Caco-2 (cell line): ENCODE measurements around the gene CDCP2. TPM values are rescaled to one million over a fixed set of nuclear protein-coding genes. Genes with fewer than 3 reads are reported as not detected.

Experiments
- BruUV-seq: library from RNA; stranded (reverse); fragments of 400-500 nt; replicated peaks from 2 replicates; lab custom pipeline; 2021; lab: Mats Ljungman, UMichigan
- CTCF ChIA-PET: fragments of 300-600 bp; sonication (Branson Sonifier 250); formaldehyde crosslinking; loops from one replicate; lab custom pipeline; 2022; ENCODE audit warnings: antibody characterized with exemption; lab: Charles Lee
- POLR2A ChIA-PET: fragments of 300-600 bp; sonication (Branson Sonifier 250); formaldehyde crosslinking; loops from one replicate; lab custom pipeline; 2022; ENCODE audit warnings: antibody characterized with exemption; lab: Charles Lee
- DNase-seq, 2 experiments: peaks; one replicate each; pipeline versions ENCODE4 v3.0.0 to v3.0.0-alpha.2; 2020 to 2022
- H3K27me3 ChIP-seq: replicated peaks from 2 replicates; pipeline ENCODE4 v1.6.0; 2011; ENCODE audit warnings: low read length; ENCODE audit not compliant: control insufficient read depth, insufficient read depth
- H3K36me3 ChIP-seq: 2 replicates; pipeline ENCODE4 v1.5.1; 2011; ENCODE audit warnings: low read length; ENCODE audit not compliant: control insufficient read depth, insufficient read depth
- H3K4me1 ChIP-seq: fragments of 250-450 bp; sonication (Bioruptor Pico); 2 replicates; pipeline ENCODE4 v1.5.1; 2020; ENCODE audit warnings: mild to moderate bottlenecking
- H3K4me3 ChIP-seq: 2 replicates; pipeline ENCODE4 v1.5.1; 2011; ENCODE audit warnings: low read depth, mild to moderate bottlenecking, control low read depth, low read length
- H3K9me3 ChIP-seq: fragments of 250-450 bp; sonication (Bioruptor Pico); 2 replicates; pipeline ENCODE4 v1.5.1; 2020; ENCODE audit warnings: mild to moderate bottlenecking, moderate library complexity
- H3K27ac Mint-ChIP-seq: one replicate; pipeline ENCODE4 v1.8.0; 2022; ENCODE audit warnings: mixed read lengths; ENCODE audit not compliant: unreplicated experiment
- H3K27me3 Mint-ChIP-seq: one replicate; pipeline ENCODE4 v1.8.0; 2022; ENCODE audit warnings: mixed read lengths; ENCODE audit not compliant: insufficient read depth, unreplicated experiment
- H3K36me3 Mint-ChIP-seq: one replicate; pipeline ENCODE4 v1.8.0; 2022; ENCODE audit warnings: mild to moderate bottlenecking, mixed read lengths; ENCODE audit not compliant: insufficient read depth, unreplicated experiment
- H3K4me1 Mint-ChIP-seq: one replicate; pipeline ENCODE4 v1.8.0; 2022; ENCODE audit warnings: low read depth, mixed read lengths; ENCODE audit not compliant: unreplicated experiment
- H3K4me3 Mint-ChIP-seq: one replicate; pipeline ENCODE4 v1.8.0; 2022; ENCODE audit warnings: mild to moderate bottlenecking, moderate library complexity, mixed read lengths; ENCODE audit not compliant: unreplicated experiment
- H3K9me3 Mint-ChIP-seq: one replicate; pipeline ENCODE4 v1.8.0; 2022; ENCODE audit warnings: mixed read lengths; ENCODE audit not compliant: unreplicated experiment
- CTCF ChIP-seq, 2 experiments: fragments of 200-600 bp in 1 of 2; IDR thresholded peaks; 1 replicate in 1 of 2; 2 replicates in 1 of 2; pipeline versions ENCODE4 v1.5.1 to v1.8.0; 2011 to 2022; ENCODE audit warnings: antibody characterized with exemption in 1 of 2, control low read depth in 1 of 2, inconsistent platforms in 1 of 2, low read depth in 1 of 2, low read length in 1 of 2, mild to moderate bottlenecking in 1 of 2, moderate library complexity in 1 of 2; ENCODE audit not compliant: insufficient read depth in 1 of 2, severe bottlenecking in 1 of 2, unreplicated experiment in 1 of 2
- intact Hi-C: fragments of 100-400 bp; cut with micrococcal nuclease; formaldehyde crosslinking; loops from one replicate; pipeline ENCODE4 v1.10.0; 2022; ENCODE audit not compliant: unreplicated experiment
- total RNA-seq: library from RNA; stranded (reverse); gene quantifications from 2 replicates; pipeline ENCODE4 v1.2.3, GENCODE V29; 2022

Gene CDCP2
- total RNA-seq, 1 experiment from 2014 or later: not detected

- no peaks in the 10 kb centered on the region for H3K36me3 Mint-ChIP-seq
- POLR2A ChIA-PET: no interaction called here
These were observed 3.1 kb downstream of the CDCP2 start for GRCh38 chr1:54149734-54150133.

GRCh38 chr1:54144366-54144765 is 8.4 kb downstream of the CDCP2 start:
- no peaks in the 10 kb centered on the region for H3K9me3 Mint-ChIP-seq
- no TSS peak for BruUV-seq
- no peaks in the 10 kb centered on the region for H3K4me1 Mint-ChIP-seq
- intact Hi-C loops: no loop called here
- Histone ChIP-seq H3K27me3 (no peaks in the 10 kb centered on the region), H3K4me3 (no peak overlapping the region), H3K36me3 (no peaks in the 10 kb centered on the region), H3K9me3 (no peaks in the 10 kb centered on the region), H3K4me1 (no peaks in the 10 kb centered on the region)
- H3K4me3 Mint-ChIP-seq: no peak overlapping the region
- no peaks in the 10 kb centered on the region for H3K27me3 Mint-ChIP-seq
- ChIA-PET CTCF (no interaction called here), POLR2A (no interaction called here)
- no peak for DNase-seq
- H3K36me3 Mint-ChIP-seq: no peaks in the 10 kb centered on the region
- H3K27ac Mint-ChIP-seq: no peak overlapping the region
- no peak for TF ChIP-seq CTCF (IDR thresholded peaks at IDR 0.05; ENCODE audit: insufficient read depth in 1 of 2, low read depth in 1 of 2, low read length in 1 of 2, severe bottlenecking in 1 of 2, unreplicated experiment in 1 of 2)

More at GRCh38 chr1:54149734-54150133, 3.1 kb downstream of the CDCP2 start:
- no peak overlapping the region for H3K27ac Mint-ChIP-seq
- Histone ChIP-seq H3K36me3 (no peaks in the 10 kb centered on the region), H3K9me3 (no peaks in the 10 kb centered on the region), H3K4me3 (no peak overlapping the region), H3K4me1 (peaks cover 6% of the 10 kb centered on the region; the same call in 1 of the 2 replicates), H3K27me3 (no peaks in the 10 kb centered on the region)
- H3K4me1 Mint-ChIP-seq: peaks cover 8% of the 10 kb centered on the region
- H3K27me3 Mint-ChIP-seq: no peaks in the 10 kb centered on the region
- TF ChIP-seq CTCF (IDR thresholded peaks at IDR 0.05; ENCODE audit: insufficient read depth in 1 of 2, low read depth in 1 of 2, low read length in 1 of 2, severe bottlenecking in 1 of 2, unreplicated experiment in 1 of 2): no peak
- H3K9me3 Mint-ChIP-seq: no peaks in the 10 kb centered on the region
- no peak overlapping the region for H3K4me3 Mint-ChIP-seq
- intact Hi-C loops: no loop called here
- CTCF ChIA-PET: no interaction called here
- DNase-seq: no peak
- no TSS peak for BruUV-seq

DNA sequence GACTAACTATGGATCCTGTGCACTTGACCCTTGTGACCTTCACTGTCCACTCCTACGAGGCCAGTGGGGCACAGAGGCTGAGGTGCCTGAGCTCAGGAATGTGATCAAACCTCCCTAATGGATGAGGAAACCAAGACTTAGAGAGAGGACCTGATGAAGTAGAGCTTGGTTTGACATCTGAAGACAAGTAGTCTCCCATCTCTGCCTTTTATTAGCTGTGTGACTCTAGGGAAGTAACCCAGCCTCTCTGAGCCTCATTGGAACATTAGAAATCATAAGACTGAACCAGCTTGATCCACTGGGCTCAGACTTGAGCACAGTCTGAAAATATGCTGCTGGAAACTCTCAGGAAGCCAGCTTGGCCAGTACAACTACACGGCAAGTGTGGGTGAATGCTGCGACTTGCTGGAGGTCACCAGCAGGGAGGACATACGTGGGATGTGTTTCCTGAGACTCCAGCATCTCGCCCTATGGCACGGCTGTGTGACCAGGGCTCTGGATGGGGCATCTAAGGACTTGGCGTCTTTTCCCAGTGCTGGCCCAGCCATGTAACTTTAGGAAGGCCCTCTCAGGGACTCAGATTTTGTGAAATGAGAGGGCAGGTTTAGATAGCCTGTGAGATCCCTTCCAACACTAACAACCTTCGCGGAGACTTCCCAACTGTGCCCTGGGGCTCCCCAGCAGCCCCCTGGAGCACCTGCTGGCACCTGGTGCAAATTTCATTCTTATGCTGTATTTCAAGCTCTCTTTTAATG is 10.5 kb downstream of the CDCP2 start:
- CTCF ChIA-PET: no interaction called here
- DNase-seq: no peak
- intact Hi-C loops: no loop called here

More for the DNA sequence above, 10.5 kb downstream of the CDCP2 start:
- TF ChIP-seq CTCF (IDR thresholded peaks at IDR 0.05; ENCODE audit: insufficient read depth in 1 of 2, low read depth in 1 of 2, low read length in 1 of 2, severe bottlenecking in 1 of 2, unreplicated experiment in 1 of 2): no peak
- Mint-ChIP-seq H3K9me3 (no peaks in the 10 kb centered on the region), H3K4me1 (peaks cover 2% of the 10 kb centered on the region), H3K27ac (no peak overlapping the region), H3K36me3 (no peaks in the 10 kb centered on the region), H3K27me3 (no peaks in the 10 kb centered on the region), H3K4me3 (no peak overlapping the region)
- Histone ChIP-seq H3K4me1 (no peaks in the 10 kb centered on the region), H3K9me3 (no peaks in the 10 kb centered on the region), H3K27me3 (no peaks in the 10 kb centered on the region), H3K4me3 (no peak overlapping the region), H3K36me3 (no peaks in the 10 kb centered on the region)
- BruUV-seq: no TSS peak
- POLR2A ChIA-PET: no interaction called here
